Panc1 (cell line): ENCODE results near the gene ATP13A1. TPM values are rescaled to one million over a fixed set of nuclear protein-coding genes. Genes with fewer than 3 reads are reported as not detected.

Source experiments
- ATAC-seq: fragments of 200-7000 bp; cut with Tn5 transposase; 2 replicates; pipeline ENCODE4 v1.9.1; 2020; ENCODE audit warnings: mild to moderate bottlenecking, moderate library complexity
- BruUV-seq: library from RNA; stranded (reverse); fragments of 400-500 nt; replicated peaks from 2 replicates; lab custom pipeline; 2021; lab: Mats Ljungman, UMichigan
- CTCF ChIA-PET: fragments of 300-600 bp; sonication (Branson Sonifier 250); formaldehyde crosslinking; loops from one replicate; lab custom pipeline; 2022; ENCODE audit warnings: antibody characterized with exemption; lab: Charles Lee
- POLR2A ChIA-PET: fragments of 300-600 bp; sonication (Branson Sonifier 250); formaldehyde crosslinking; loops from one replicate; lab custom pipeline; 2022; ENCODE audit warnings: antibody characterized with exemption; lab: Charles Lee
- DNase-seq: peaks from one replicate; pipeline ENCODE4 v3.0.0-alpha.2; 2010; ENCODE audit warnings: low read depth, low spot score
- H3K27ac ChIP-seq: 2 replicates; pipeline ENCODE4 v1.5.1; 2011; ENCODE audit warnings: mild to moderate bottlenecking, low read length, inconsistent platforms
- H3K27me3 ChIP-seq: fragments of 200-500 bp; sonication (Bioruptor generic); 2 replicates; pipeline ENCODE4 v1.6.0; 2014; ENCODE audit warnings: low read length, inconsistent platforms; ENCODE audit not compliant: control insufficient read depth, insufficient read depth
- H3K36me3 ChIP-seq: fragments of 200-500 bp; sonication (Bioruptor generic); 2 replicates; pipeline ENCODE4 v1.5.1; 2014; ENCODE audit warnings: inconsistent platforms, mild to moderate bottlenecking, low read length, moderate library complexity; ENCODE audit not compliant: control insufficient read depth, insufficient read depth
- H3K4me1 ChIP-seq: 2 replicates; pipeline ENCODE4 v1.5.1; 2011; ENCODE audit warnings: inconsistent platforms, mild to moderate bottlenecking, low read length, moderate library complexity; ENCODE audit not compliant: control insufficient read depth, insufficient read depth
- H3K4me3 ChIP-seq, 2 experiments: 2 replicates each; pipeline ENCODE4 v1.5.1; 2011 to 2012; ENCODE audit warnings: low read depth in 2 of 2, low read length in 2 of 2, mild to moderate bottlenecking in 2 of 2, inconsistent platforms in 1 of 2, moderate library complexity in 1 of 2
- H3K9me3 ChIP-seq: fragments of 200-500 bp; sonication (Bioruptor generic); 2 replicates; pipeline ENCODE4 v1.5.1; 2014; ENCODE audit warnings: low read depth, mild to moderate bottlenecking, inconsistent platforms, low read length, moderate library complexity; ENCODE audit not compliant: control insufficient read depth, insufficient read depth
- CTCF ChIP-seq: fragments of 450-650 bp; IDR thresholded peaks from 2 replicates; pipeline ENCODE4 v1.5.1; 2017; ENCODE audit warnings: mild to moderate bottlenecking
- POLR2AphosphoS5 ChIP-seq: IDR thresholded peaks from 2 replicates; pipeline ENCODE4 v1.6.1; 2012; ENCODE audit warnings: mild to moderate bottlenecking, low read depth, low read length, moderate library complexity
- REST ChIP-seq, 2 experiments: IDR thresholded peaks; 2 replicates each; pipeline ENCODE4 v1.6.1; 2011 to 2012; ENCODE audit warnings: low read depth in 2 of 2, control low read depth in 1 of 2, low read length in 1 of 2, mild to moderate bottlenecking in 1 of 2, moderate library complexity in 1 of 2; ENCODE audit not compliant: insufficient read depth in 1 of 2
- SIN3A ChIP-seq: IDR thresholded peaks from 2 replicates; pipeline ENCODE4 v1.6.1; 2012; ENCODE audit warnings: low read depth, mild to moderate bottlenecking, low read length, moderate library complexity, borderline replicate concordance; ENCODE audit not compliant: insufficient read depth
- TCF7L2 ChIP-seq: IDR thresholded peaks from 2 replicates; pipeline ENCODE4 v1.6.1; 2011; ENCODE audit warnings: mild to moderate bottlenecking, low read depth, low read length, inconsistent platforms
- in situ Hi-C: cut with HindIII; loops from 2 replicates; pipeline ENCODE4 v1.10.0; 2016; ENCODE audit warnings: low sequenced_read_pairs, low pct_unique_long_range_greater_than_20kb
- intact Hi-C: fragments of 100-400 bp; cut with micrococcal nuclease; formaldehyde crosslinking; loops from one replicate; pipeline ENCODE4 v1.10.0; 2022; ENCODE audit not compliant: unreplicated experiment
- total RNA-seq: library from RNA; stranded (reverse); gene quantifications from one replicate; pipeline ENCODE4 v1.2.1, GENCODE V29; 2021; ENCODE audit not compliant: unreplicated experiment

Gene ATP13A1
- total RNA-seq, 1 experiment from 2014 or later, result 62.3 TPM

GRCh38 chr19:19633711-19634515, 29.6 kb downstream of the ATP13A1 start:
- no peak for ATAC-seq
- Histone ChIP-seq H3K4me3 (no peak overlapping the region), H3K9me3 (no peaks in the 10 kb centered on the region), H3K4me1 (peaks cover 3% of the 10 kb centered on the region; the same call in 1 of the 2 replicates), H3K27ac (no peak overlapping the region), H3K27me3 (no peaks in the 10 kb centered on the region), H3K36me3 (no peaks in the 10 kb centered on the region)
- TF ChIP-seq POLR2AphosphoS5 (no peak), SIN3A (no peak), CTCF (no peak), TCF7L2 (no peak), REST (IDR thresholded peaks at IDR 0.05; ENCODE audit: insufficient read depth in 1 of 2, low read depth in 2 of 2, low read length in 1 of 2) (no peak)
- BruUV-seq, result no TSS peak
- ChIA-PET POLR2A (no interaction called here), CTCF (interaction anchor here (0.5 kb wide), 1 partner anchor 511 kb away, joined by 5 read pairs; no protein-coding TSS in a partner anchor)
- in situ Hi-C loops, result no loop called here
- intact Hi-C loops, result no loop called here
- no peak for DNase-seq

DNA sequence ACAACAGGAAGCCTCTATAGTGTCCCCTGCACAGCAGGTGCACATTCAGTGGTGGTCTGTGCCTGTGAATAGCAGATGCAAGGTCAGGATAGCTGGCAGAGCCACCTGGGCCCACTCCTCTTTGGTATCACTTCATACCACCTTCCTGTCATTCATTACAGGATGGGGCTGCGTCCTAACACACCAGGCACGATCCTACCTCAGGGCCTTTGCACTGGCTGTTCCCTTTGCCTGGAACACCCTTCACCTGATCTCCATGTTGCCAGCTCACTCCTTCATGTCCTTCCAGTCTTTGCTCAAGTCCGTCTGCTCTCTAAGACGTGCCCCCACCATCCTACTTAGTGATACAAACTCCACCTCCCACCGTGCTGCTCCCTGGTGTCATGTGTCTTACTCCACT, 30.8 kb downstream of the ATP13A1 start:
- H3K4me1 ChIP-seq, result peaks cover 3% of the 10 kb centered on the region; the same call in 1 of the 2 replicates
- no TSS peak for BruUV-seq
- POLR2A ChIA-PET, result no interaction called here
- H3K4me3 ChIP-seq, result no peak overlapping the region
- ATAC-seq, result no peak
- no peak overlapping the region for H3K27ac ChIP-seq
- no peak for DNase-seq
- intact Hi-C loops (no loop called here), in situ Hi-C loops (no loop called here)
- no peak for TF ChIP-seq CTCF
- no peak for TF ChIP-seq POLR2AphosphoS5
- no peak for TF ChIP-seq TCF7L2
- TF ChIP-seq REST (IDR thresholded peaks at IDR 0.05; ENCODE audit: insufficient read depth in 1 of 2, low read depth in 2 of 2, low read length in 1 of 2), result no peak
- TF ChIP-seq SIN3A, result no peak
- H3K36me3 ChIP-seq, result no peaks in the 10 kb centered on the region
- CTCF ChIA-PET, result no interaction called here
- no peaks in the 10 kb centered on the region for H3K9me3 ChIP-seq
- no peaks in the 10 kb centered on the region for H3K27me3 ChIP-seq
